NT2/D1 (cell line): ENCODE data around the gene CYP1A1.

Source experiments
- SUZ12 ChIP-seq: IDR thresholded peaks from 2 replicates; pipeline ENCODE4 v1.6.1; 2011; ENCODE audit not compliant: insufficient read length, insufficient read depth; ENCODE audit errors: extremely low read depth
- YY1 ChIP-seq: IDR thresholded peaks from 2 replicates; pipeline ENCODE4 v1.6.1; 2011; ENCODE audit not compliant: insufficient read length, insufficient read depth
- ZNF274 ChIP-seq: IDR thresholded peaks from 2 replicates; pipeline ENCODE4 v1.6.1; 2011; ENCODE audit warnings: mild to moderate bottlenecking, low read depth, low read length

GRCh38 chr15:74750751-74751150, 25.4 kb upstream of the CYP1A1 start:
- TF ChIP-seq YY1 (no peak), ZNF274 (no peak), SUZ12 (no peak)
